KOPT-K1 (cell line): Measurements from ENCODE around the gene USP49.
"Not testable (repeated sequence)": the region's sequence is repeated elsewhere in the genome, so short reads cannot be mapped to it uniquely, and the experiment has no call there.

Source experiments
- H3K27ac ChIP-seq: fragments of 200-600 bp; sonication (generic); 2 replicates; pipeline ENCODE4 v1.5.1; 2016; ENCODE audit warnings: antibody characterized with exemption, mild to moderate bottlenecking, low read depth, low read length; ENCODE audit not compliant: poor library complexity, severe bottlenecking
- H3K36me3 ChIP-seq: fragments of 200-600 bp; sonication (generic); 2 replicates; pipeline ENCODE4 v1.5.1; 2017; ENCODE audit warnings: antibody characterized with exemption, mild to moderate bottlenecking, low read length, moderate library complexity; ENCODE audit not compliant: insufficient read depth
- H3K9me3 ChIP-seq: fragments of 200-600 bp; sonication (generic); 2 replicates; pipeline ENCODE4 v1.5.1; 2017; ENCODE audit warnings: antibody characterized with exemption, low read length, mild to moderate bottlenecking; ENCODE audit not compliant: insufficient read depth, poor library complexity, severe bottlenecking

USP49 gene

GRCh38 chr6:41895300-41896233 lies at the start of gene USP49:
TSS of gene USP49 (minus strand) at chr6:41895375. CDS start at chr6:41806983, 88,392 bp downstream.
- Histone ChIP-seq H3K36me3 (peaks cover 20% of the 10 kb centered on the region; the same call in 1 of the 2 replicates), H3K27ac (peak within 1 kb of the TSS; percentile 89), H3K9me3 (no peaks in the 10 kb centered on the region)

DNA sequence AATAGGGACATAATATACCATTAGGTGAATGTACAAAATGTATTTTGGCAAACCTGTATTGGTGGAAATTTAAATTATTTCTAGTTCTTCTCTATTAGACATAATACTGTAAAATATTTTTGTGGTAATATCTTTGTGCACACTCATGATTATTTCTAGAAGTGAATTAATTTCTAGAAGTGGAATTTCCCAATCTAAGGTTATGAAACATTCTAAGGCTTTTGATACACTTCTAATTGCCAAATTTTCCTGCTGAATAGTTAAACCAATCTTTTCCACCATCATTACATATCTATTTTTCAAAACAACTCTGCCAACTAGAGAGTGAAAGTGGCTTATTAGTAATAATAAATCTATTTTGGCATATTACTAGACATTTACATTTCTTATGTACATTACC lies 48.3 kb upstream of the USP49 start:
- Histone ChIP-seq H3K27ac (no peak overlapping the region), H3K36me3 (peaks cover 28% of the 10 kb centered on the region), H3K9me3 (no peaks in the 10 kb centered on the region)

- not testable (repeated sequence) for H3K9me3 ChIP-seq
- Histone ChIP-seq H3K36me3 (peaks cover 33% of the 10 kb centered on the region), H3K27ac (peak overlapping the region; percentile 97)
Observed at GRCh38 chr6:41942882-41943281, 47.7 kb upstream of the USP49 start.

- Histone ChIP-seq H3K9me3 (no peaks in the 10 kb centered on the region), H3K36me3 (peaks cover 40% of the 10 kb centered on the region), H3K27ac (peak overlapping the region; percentile 97)
Observed at GRCh38 chr6:41942067-41942851, 47.1 kb upstream of the USP49 start.

GRCh38 chr6:41941280-41942066 lies 46.3 kb upstream of the USP49 start, which contains the start of gene CCND3:
TSS of gene CCND3 (minus strand) at chr6:41941808. CDS start at chr6:41941649, 159 bp downstream.
- H3K36me3 ChIP-seq = peaks cover 47% of the 10 kb centered on the region
- H3K9me3 ChIP-seq = no peaks in the 10 kb centered on the region
- peak within 1 kb of the TSS; percentile 97 for H3K27ac ChIP-seq

- Histone ChIP-seq H3K27ac (peak overlapping the region; percentile 97), H3K36me3 (peaks cover 51% of the 10 kb centered on the region), H3K9me3 (no peaks in the 10 kb centered on the region)
Observed at GRCh38 chr6:41940759-41941279, 45.6 kb upstream of the USP49 start.

DNA sequence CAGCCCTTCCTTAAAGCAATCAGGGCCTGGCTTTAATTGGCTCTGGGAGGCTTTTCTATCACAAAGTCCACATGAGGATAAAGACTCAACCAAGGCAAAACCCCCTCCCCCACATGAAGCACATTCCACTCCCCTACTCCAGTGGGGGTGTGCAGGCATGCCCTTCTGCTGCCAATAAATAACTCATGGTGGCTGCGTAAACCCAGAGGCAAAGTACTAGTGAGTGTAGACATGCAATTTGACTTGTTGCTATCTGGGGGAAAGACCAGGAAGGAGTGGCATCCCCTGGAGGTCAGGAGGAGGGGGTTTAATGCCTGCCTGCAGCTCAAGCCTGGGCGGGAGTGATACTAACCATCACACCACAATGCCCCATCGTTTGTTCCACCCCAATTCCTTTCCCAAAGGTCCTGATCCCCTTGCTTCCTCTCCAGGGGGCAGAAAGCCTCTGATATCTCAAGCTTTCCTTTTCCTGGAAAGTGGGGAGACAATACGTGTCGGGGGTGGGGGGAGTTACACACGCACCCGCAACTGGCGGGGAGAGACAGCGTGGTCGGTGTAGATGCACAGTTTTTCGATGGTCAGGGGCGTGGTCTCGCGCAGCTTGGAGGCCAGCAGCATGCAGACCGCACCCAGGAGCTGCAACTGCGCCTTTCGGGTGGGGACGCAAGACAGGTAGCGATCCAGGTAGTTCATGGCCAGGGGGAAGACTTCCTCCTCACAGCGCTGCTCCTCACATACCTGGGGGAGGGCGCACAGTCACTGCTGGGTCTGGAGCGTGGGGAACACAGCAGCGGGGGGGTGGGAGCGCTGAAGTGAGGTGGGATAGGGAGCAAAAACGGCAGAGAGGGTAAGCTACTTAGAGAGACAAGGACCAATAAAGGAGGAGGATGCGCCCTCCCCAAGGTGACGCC lies 44.9 kb upstream of the USP49 start:
- Histone ChIP-seq H3K27ac (peak overlapping the region; percentile 97), H3K36me3 (peaks cover 58% of the 10 kb centered on the region), H3K9me3 (no peaks in the 10 kb centered on the region)

GRCh38 chr6:41939176-41939847 lies 44.1 kb upstream of the USP49 start:
- Histone ChIP-seq H3K27ac (peak overlapping the region; percentile 97), H3K9me3 (no peaks in the 10 kb centered on the region), H3K36me3 (peaks cover 66% of the 10 kb centered on the region)

GRCh38 chr6:41938590-41939175 lies 43.5 kb upstream of the USP49 start:
- Histone ChIP-seq H3K9me3 (no peaks in the 10 kb centered on the region), H3K27ac (peak overlapping the region; percentile 97), H3K36me3 (peaks cover 72% of the 10 kb centered on the region)

- H3K9me3 ChIP-seq = no peaks in the 10 kb centered on the region
- H3K36me3 ChIP-seq = peaks cover 79% of the 10 kb centered on the region
- peak overlapping the region; percentile 97 for H3K27ac ChIP-seq
Observed at GRCh38 chr6:41937861-41938574, 42.8 kb upstream of the USP49 start.

- Histone ChIP-seq H3K27ac (peak overlapping the region; percentile 97), H3K9me3 (no peaks in the 10 kb centered on the region), H3K36me3 (peaks cover 84% of the 10 kb centered on the region)
Observed at GRCh38 chr6:41937472-41937860, 42.3 kb upstream of the USP49 start.

GRCh38 chr6:41936073-41936837 lies 41.1 kb upstream of the USP49 start:
- Histone ChIP-seq H3K36me3 (peaks cover 95% of the 10 kb centered on the region), H3K27ac (peak overlapping the region; percentile 97), H3K9me3 (no peaks in the 10 kb centered on the region)
